ENCODE measurements around the gene ACSS1. TPM values are rescaled to one million over a fixed set of nuclear protein-coding genes. Genes with fewer than 3 reads are reported as not detected.

The ACSS1 gene
- total and polyA plus RNA-seq, 2 experiments from 2014 or later: not detected

GRCh38 chr20:25037288-25038102 lies 20.4 kb downstream of the ACSS1 start:
- Histone ChIP-seq H3K27ac (no peak overlapping the region), H3K4me3 (no peak overlapping the region), H3K36me3 (no peaks in the 10 kb centered on the region), H3K9me3 (ENCODE audit: low read depth) (no peaks in the 10 kb centered on the region), H3K27me3 (no peaks in the 10 kb centered on the region), H3K4me1 (ENCODE audit: low read depth) (no peaks in the 10 kb centered on the region)
- DNase-seq (ENCODE audit: low read depth in 1 of 2, low spot score in 1 of 2): no peak
- no peak for TF ChIP-seq CTCF (IDR thresholded peaks at IDR 0.05; ENCODE audit: low read depth, low read length)

- Histone ChIP-seq H3K27ac (no peak overlapping the region), H3K4me1 (ENCODE audit: low read depth) (no peaks in the 10 kb centered on the region), H3K27me3 (no peaks in the 10 kb centered on the region), H3K9me3 (ENCODE audit: low read depth) (no peaks in the 10 kb centered on the region), H3K36me3 (no peaks in the 10 kb centered on the region), H3K4me3 (no peak overlapping the region)
- TF ChIP-seq CTCF (IDR thresholded peaks at IDR 0.05; ENCODE audit: low read depth, low read length): no peak
- DNase-seq (ENCODE audit: low read depth in 1 of 2, low spot score in 1 of 2): no peak
Observed at GRCh38 chr20:25036331-25036936, 21.5 kb downstream of the ACSS1 start.

GRCh38 chr20:25035921-25036320 lies 22.0 kb downstream of the ACSS1 start:
- no peaks in the 10 kb centered on the region for H3K4me1 ChIP-seq (ENCODE audit: low read depth)
- H3K36me3 ChIP-seq: no peaks in the 10 kb centered on the region
- no peak for TF ChIP-seq CTCF (IDR thresholded peaks at IDR 0.05; ENCODE audit: low read depth, low read length)
- no peak overlapping the region for H3K4me3 ChIP-seq
- no peaks in the 10 kb centered on the region for H3K9me3 ChIP-seq (ENCODE audit: low read depth)
- no peak overlapping the region for H3K27ac ChIP-seq
- DNase-seq (ENCODE audit: low read depth in 1 of 2, low spot score in 1 of 2): no peak
- H3K27me3 ChIP-seq: no peaks in the 10 kb centered on the region

- Histone ChIP-seq H3K9me3 (ENCODE audit: low read depth) (no peaks in the 10 kb centered on the region), H3K4me1 (ENCODE audit: low read depth) (no peaks in the 10 kb centered on the region), H3K4me3 (no peak overlapping the region), H3K36me3 (no peaks in the 10 kb centered on the region), H3K27me3 (no peaks in the 10 kb centered on the region), H3K27ac (no peak overlapping the region)
- DNase-seq (ENCODE audit: low read depth in 1 of 2, low spot score in 1 of 2): no peak
- TF ChIP-seq CTCF (IDR thresholded peaks at IDR 0.05; ENCODE audit: low read depth, low read length): no peak
Observed at GRCh38 chr20:25033924-25034300, 24.0 kb downstream of the ACSS1 start.

GRCh38 chr20:25033265-25033923 lies 24.5 kb downstream of the ACSS1 start:
- Histone ChIP-seq H3K27me3 (no peaks in the 10 kb centered on the region), H3K36me3 (no peaks in the 10 kb centered on the region), H3K27ac (no peak overlapping the region), H3K4me1 (ENCODE audit: low read depth) (no peaks in the 10 kb centered on the region), H3K4me3 (no peak overlapping the region), H3K9me3 (ENCODE audit: low read depth) (no peaks in the 10 kb centered on the region)
- DNase-seq (ENCODE audit: low read depth in 1 of 2, low spot score in 1 of 2): no peak
- no peak for TF ChIP-seq CTCF (IDR thresholded peaks at IDR 0.05; ENCODE audit: low read depth, low read length)

Measured in cardiac muscle cell (in vitro differentiated cells and primary cell).